ENCODE measurements around the gene PPL.
"Not testable (repeated sequence)": the region's sequence is repeated elsewhere in the genome, so short reads cannot be mapped to it uniquely, and the experiment has no call there.

The PPL gene

DNA sequence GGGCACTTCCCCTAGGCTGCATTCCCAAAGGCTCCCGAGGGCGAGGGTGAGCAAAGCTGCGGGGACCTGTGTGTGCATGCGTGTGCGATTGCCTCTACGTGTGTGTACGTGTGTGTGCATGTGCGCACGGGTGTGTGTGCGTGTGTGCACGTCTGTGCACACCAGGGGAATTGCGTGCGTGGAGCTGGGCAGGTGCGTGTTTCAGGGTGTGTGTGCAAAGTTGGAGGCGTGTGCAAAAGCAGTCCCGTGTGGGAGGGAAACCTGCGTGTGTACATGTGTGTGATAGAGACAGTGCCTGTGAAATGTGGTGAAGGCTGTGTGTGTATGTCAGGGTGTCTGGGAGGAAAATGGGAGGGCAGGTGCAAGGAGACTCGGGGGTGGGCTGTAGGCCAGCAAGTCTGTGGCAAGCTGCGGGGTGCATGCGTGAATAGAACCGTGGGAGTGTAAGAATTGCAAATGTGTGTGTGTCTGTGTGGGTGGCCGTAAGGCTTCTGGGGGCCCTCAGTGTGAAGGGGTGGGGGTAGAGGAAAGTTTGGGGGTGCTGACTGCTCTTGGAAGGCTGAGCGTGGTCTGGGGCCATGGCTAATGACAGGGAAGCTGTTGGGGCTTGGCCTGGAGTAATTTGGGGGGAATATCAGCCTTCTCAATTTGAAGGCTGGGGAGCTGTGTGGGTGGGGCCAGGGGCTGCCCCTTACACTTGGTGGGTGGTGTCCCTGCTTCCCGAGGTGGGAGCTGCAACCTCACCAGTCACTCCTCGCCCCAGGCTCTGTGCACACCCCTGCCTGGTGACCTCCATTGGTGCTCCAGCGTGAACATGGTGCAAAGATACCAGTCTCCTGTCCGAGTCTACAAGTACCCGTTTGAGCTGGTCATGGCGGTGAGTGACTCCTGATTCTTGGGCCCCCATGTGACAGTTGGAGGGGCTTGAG is 21.8 kb upstream of the PPL start:
- no peak overlapping the region for H3K27ac ChIP-seq
- no peak for DNase-seq (ENCODE audit: low read depth, low spot score)

DNA sequence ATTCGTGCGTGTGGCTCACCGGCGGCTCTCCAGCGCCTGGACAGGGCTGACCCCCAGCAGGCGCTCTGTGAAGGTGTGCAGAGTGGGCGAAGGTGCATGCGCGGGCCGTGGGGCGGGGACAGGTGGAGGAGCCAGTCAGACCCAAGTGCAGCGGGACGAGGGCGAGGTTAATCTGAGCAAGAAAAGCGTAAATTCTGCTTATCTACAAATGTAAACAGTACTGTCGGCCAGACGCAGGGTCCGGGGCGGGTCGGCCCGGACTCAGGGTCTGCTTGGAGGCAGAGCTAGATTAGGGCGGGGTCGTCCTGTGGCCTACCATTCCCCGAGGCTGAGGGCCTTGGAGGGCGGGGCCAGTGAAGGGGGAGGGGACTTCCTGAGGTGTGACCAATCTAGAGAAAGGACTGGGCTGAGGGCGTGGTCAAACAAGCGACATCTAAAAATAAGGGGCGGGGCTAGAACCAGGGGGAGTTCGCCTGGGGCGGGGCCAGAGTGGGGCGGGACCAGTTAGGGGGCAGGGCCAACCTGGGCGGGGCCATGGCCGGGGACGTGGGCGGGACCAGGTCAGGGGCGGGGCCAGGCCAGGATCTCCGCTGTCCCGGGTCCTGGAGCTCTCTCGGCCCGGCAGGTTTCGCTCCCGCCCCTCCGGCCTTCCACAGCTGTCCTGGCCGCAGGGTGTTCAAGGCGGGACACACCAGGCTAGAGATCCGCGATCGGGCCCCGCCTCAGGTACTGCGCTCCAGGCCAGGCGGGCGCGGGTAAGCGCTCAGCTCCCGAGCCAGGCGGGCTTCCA is 21.0 kb upstream of the PPL start, which contains the start of gene SEC14L5:
Gene SEC14L5 (plus strand): TSS at position 611 of the 790 bp plus-strand sequence. CDS start 994 bp downstream, outside the sequence.
- DNase-seq (ENCODE audit: low read depth, low spot score), result peak; percentile 81
- H3K27ac ChIP-seq, result peak within 1 kb of the TSS; percentile 38

GRCh38 chr16:4957420-4957719 is 20.4 kb upstream of the PPL start:
- no peak for DNase-seq (ENCODE audit: low read depth, low spot score)
- H3K27ac ChIP-seq, result peak overlapping the region; percentile 38

GRCh38 chr16:4954714-4955113 is 17.8 kb upstream of the PPL start:
- no peak overlapping the region for H3K27ac ChIP-seq
- DNase-seq (ENCODE audit: low read depth, low spot score), result no peak

DNA sequence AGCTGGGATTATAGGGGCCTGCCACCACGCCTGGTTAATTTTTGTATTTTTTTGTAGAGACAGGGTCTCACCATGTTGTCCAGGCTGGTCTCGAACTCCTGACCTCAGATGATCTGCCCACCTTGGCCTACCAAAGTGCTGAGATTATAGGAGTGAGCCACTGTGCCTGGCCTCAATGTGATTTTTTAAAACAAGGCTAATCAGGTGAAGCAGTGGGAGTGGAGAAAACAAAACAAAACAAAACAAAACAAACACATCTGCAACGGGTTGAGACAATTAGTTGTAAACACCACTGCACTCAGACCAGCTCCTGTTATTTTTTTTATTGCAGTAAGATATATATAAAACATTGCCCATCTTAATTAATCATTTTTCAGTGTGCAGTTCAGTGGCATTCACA is 14.6 kb upstream of the PPL start:
- DNase-seq (ENCODE audit: low read depth, low spot score), result not testable (repeated sequence)

GRCh38 chr16:4949986-4950385 is 13.0 kb upstream of the PPL start:
- DNase-seq (ENCODE audit: low read depth, low spot score), result no peak
- no peak overlapping the region for H3K27ac ChIP-seq

More for the DNA sequence above, 14.6 kb upstream of the PPL start:
- H3K27ac ChIP-seq, result not testable (repeated sequence)

GRCh38 chr16:4948903-4949766 is 12.2 kb upstream of the PPL start:
- H3K27ac ChIP-seq, result no peak overlapping the region
- no peak for DNase-seq (ENCODE audit: low read depth, low spot score)

GRCh38 chr16:4947722-4948503 is 11.0 kb upstream of the PPL start:
- DNase-seq (ENCODE audit: low read depth, low spot score), result no peak
- H3K27ac ChIP-seq, result peak overlapping the region; percentile 17

DNA sequence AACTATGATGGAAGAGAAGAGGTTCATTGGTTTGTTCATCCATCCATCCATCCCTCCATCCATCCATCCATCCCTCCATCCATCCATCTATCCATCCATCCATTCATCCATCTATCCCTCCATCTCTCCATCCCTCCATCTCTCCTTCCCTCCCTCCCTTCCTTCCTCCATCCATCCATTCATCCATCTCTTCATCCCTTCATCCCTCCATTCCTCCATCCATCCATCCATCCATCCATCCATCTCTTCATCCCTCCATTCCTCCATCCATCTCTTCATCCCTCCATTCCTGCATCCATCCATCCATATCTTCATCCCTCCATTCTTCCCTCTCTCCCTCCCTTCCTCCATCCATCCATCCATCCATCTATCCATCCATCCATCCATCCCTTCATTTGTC is 10.0 kb upstream of the PPL start:
- H3K27ac ChIP-seq, result no peak overlapping the region

GRCh38 chr16:4945560-4946502 is 8.9 kb upstream of the PPL start:
- peak overlapping the region; percentile 92 for H3K27ac ChIP-seq
- peak; percentile 69 for DNase-seq (ENCODE audit: low read depth, low spot score)

More for the DNA sequence above, 10.0 kb upstream of the PPL start:
- no peak for DNase-seq (ENCODE audit: low read depth, low spot score)

GRCh38 chr16:4944333-4945281 is 7.7 kb upstream of the PPL start:
- peak overlapping the region; percentile 92 for H3K27ac ChIP-seq
- peak; percentile 59 for DNase-seq (ENCODE audit: low read depth, low spot score)

GRCh38 chr16:4942481-4942880 is 5.5 kb upstream of the PPL start:
- H3K27ac ChIP-seq, result peak overlapping the region; percentile 92
- DNase-seq (ENCODE audit: low read depth, low spot score), result no peak

DNA sequence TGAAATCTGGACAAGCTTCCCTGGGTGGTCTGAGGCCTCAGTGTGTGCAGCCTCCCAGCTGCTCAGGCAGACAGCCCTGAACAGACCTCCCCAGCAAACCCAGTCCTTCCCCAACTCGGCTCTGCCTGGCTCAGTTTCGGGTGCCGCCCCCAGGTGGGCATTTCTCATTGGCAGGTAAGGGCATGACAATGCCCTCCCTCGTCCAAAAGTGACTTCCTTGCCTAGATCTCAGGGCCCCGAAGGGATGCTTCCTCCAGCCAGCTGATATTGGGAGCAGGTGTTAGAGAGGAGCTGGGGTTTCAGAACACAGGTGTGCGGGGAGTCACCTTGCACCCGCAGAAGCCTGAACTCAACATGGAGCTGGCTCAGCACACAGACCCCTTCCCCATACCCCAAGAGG is 3.8 kb upstream of the PPL start:
- DNase-seq (ENCODE audit: low read depth, low spot score), result no peak
- H3K27ac ChIP-seq, result no peak overlapping the region

GRCh38 chr16:4938683-4939030 is 1.7 kb upstream of the PPL start:
- no peak for DNase-seq (ENCODE audit: low read depth, low spot score)
- H3K27ac ChIP-seq, result no peak overlapping the region

- H3K27ac ChIP-seq, result peak overlapping the region; percentile 86
- DNase-seq (ENCODE audit: low read depth, low spot score), result no peak
These were observed 1.1 kb upstream of the PPL start for GRCh38 chr16:4937782-4938682.

DNA sequence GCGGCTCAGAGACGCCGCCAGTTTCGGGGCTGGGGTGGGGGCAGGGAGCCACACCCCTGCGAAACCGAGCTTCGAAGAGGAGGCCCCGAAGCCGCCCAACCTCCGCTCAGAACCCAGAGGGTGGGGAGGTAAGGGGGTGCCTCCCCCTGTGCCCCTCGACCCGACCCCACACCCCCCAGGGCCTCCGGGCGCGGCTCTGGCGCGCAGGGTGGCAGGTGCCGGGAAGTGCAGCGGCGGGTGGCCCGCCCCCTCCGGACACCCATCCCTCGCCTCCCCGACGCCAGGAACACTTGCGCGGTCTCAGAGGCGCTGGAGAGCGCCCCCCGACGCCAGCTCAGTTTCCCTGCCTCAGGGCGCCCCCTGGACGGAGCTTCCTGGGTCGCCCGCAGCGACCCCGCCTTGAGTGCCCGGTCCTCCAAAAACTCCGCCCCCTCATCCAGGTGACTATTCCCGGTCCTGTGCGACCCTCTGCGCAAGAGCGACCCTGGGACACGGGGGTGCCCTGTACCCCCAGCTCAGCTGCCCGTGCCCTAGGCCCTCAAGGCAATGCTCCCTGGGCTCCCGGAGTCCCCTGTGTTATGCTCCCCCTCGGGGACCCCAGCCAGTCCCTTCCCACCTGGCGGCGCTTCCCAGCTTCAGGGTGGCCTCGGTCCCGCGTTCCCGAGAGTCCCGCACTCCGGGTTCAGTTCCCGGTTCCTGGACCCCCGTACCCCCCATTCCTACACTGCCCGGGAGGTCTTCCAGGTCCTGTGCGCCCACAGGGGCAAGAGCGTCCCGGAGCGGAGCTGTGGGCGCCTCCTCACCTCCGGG is 562 bp downstream of the PPL start:
- no peak for DNase-seq (ENCODE audit: low read depth, low spot score)
- H3K27ac ChIP-seq, result peak overlapping the region; percentile 86

All from epithelial cell of prostate (primary cell).